Activated naive CD4-positive, alpha-beta T cell treated with anti-CD3 and anti-CD28 coated beads, Interleukin-2, amount 50 U/mL, for 72 hours (primary cell): ENCODE results near the gene MYRIP. TPM values are rescaled to one million over a fixed set of nuclear protein-coding genes. Genes with fewer than 3 reads are reported as not detected.
A peak's percentile ranks its signal among the peaks of the same experiment; 100 is the strongest.
"Not testable (repeated sequence)": the region's sequence is repeated elsewhere in the genome, so short reads cannot be mapped to it uniquely, and the experiment has no call there.

Experiments used
- ATAC-seq, 2 donors: fragments of 150-1000 bp; cut with Tn5 transposase; 2 replicates each; pipeline ENCODE4 v1.10.0; 2021; ENCODE audit warnings: mild to moderate bottlenecking in 2 of 2, moderate library complexity in 2 of 2
- DNase-seq, 2 donors: peaks; one replicate each; pipeline ENCODE4 v3.0.0; 2021 to 2022; ENCODE audit warnings: low spot score in 2 of 2
- H3K27ac Mint-ChIP-seq, 2 donors: one replicate each; pipeline ENCODE4 v1.8.0; 2022; ENCODE audit warnings: mild to moderate bottlenecking in 2 of 2, mixed read lengths in 2 of 2
- H3K36me3 Mint-ChIP-seq, 2 donors: one replicate each; pipeline ENCODE4 v1.8.0; 2022; ENCODE audit warnings: mixed read lengths in 2 of 2
- H3K9me3 Mint-ChIP-seq, 2 donors: one replicate each; pipeline ENCODE4 v1.8.0; 2022; ENCODE audit warnings: mixed read lengths in 2 of 2
- total RNA-seq, 2 donors: library from RNA; stranded (reverse); gene quantifications; one replicate each; pipeline ENCODE4 v1.2.3, GENCODE V29; 2022

Gene MYRIP
- total RNA-seq, 2 donors from 2014 or later = not detected

- no peaks in the 10 kb centered on the region for H3K9me3 Mint-ChIP-seq
- H3K27ac Mint-ChIP-seq = no peak overlapping the region
- DNase-seq (no peak), ATAC-seq (no peak)
- H3K36me3 Mint-ChIP-seq = no peaks in the 10 kb centered on the region
Measured at GRCh38 chr3:40254491-40254890, 445.1 kb downstream of the MYRIP start.

- no peak for ATAC-seq
- Mint-ChIP-seq H3K36me3 (no peaks in the 10 kb centered on the region), H3K9me3 (no peaks in the 10 kb centered on the region), H3K27ac (no peak overlapping the region)
- no peak for DNase-seq
Measured at GRCh38 chr3:40254891-40255290, 445.5 kb downstream of the MYRIP start.

GRCh38 chr3:40255532-40255931 is 446.1 kb downstream of the MYRIP start:
- Mint-ChIP-seq H3K27ac (no peak overlapping the region), H3K36me3 (no peaks in the 10 kb centered on the region), H3K9me3 (no peaks in the 10 kb centered on the region)
- no peak for DNase-seq
- no peak for ATAC-seq

DNA sequence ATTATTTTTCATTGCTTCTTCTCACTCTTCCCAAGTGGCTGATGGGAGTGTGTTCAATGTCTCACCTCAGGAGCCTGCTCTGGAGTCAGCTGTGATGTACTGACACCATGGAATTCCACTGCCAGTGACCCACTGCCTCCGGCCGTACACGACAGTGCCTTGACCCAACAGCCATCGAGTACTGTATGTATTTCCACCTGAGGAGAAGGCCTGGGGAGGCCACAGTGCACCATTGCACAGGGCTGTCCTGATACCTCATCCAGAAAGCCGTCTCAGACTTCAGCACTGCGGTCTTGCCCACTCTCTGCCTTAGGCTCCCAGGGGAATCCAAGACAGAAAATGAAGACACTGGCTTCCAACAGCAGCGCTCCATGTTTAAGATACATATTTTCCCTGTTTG is 448.7 kb downstream of the MYRIP start:
- Mint-ChIP-seq H3K36me3 (no peaks in the 10 kb centered on the region), H3K27ac (no peak overlapping the region), H3K9me3 (no peaks in the 10 kb centered on the region)
- no peak for DNase-seq
- no peak for ATAC-seq

GRCh38 chr3:40258555-40258954 is 449.1 kb downstream of the MYRIP start:
- ATAC-seq = peak in 1 of 2 donors; percentile 72

DNA sequence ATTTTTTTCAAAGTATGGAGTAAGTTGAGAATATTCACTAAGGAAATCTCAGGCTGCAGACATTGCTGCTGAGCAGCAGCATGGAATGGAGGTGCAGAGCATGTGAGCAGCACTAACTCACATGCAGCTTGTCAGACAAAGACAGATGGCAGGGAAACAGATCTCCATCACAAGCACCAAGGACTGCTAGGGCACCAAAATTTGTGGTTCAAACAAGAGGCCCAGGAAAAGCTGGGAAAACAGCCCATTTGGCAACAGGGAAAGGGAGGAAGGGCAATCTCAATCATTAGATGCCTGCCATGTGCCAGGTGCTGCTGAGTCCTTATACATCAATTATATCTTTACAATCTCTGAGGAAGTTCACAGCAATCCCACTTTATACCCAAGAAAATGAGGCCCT is 452.9 kb downstream of the MYRIP start:
- DNase-seq = no peak
- Mint-ChIP-seq H3K36me3 (no peaks in the 10 kb centered on the region), H3K9me3 (no peaks in the 10 kb centered on the region), H3K27ac (no peak overlapping the region)
- no peak for ATAC-seq

More at GRCh38 chr3:40258555-40258954, 449.1 kb downstream of the MYRIP start:
- H3K36me3 Mint-ChIP-seq = no peaks in the 10 kb centered on the region
- DNase-seq = no peak
- H3K27ac Mint-ChIP-seq = no peak overlapping the region
- H3K9me3 Mint-ChIP-seq = no peaks in the 10 kb centered on the region

- Mint-ChIP-seq H3K9me3 (no peaks in the 10 kb centered on the region), H3K27ac (no peak overlapping the region), H3K36me3 (no peaks in the 10 kb centered on the region)
- ATAC-seq (no peak), DNase-seq (no peak)
Measured at GRCh38 chr3:40264451-40264850, 455.0 kb downstream of the MYRIP start.

- Mint-ChIP-seq H3K36me3 (no peaks in the 10 kb centered on the region), H3K27ac (no peak overlapping the region), H3K9me3 (no peaks in the 10 kb centered on the region)
- ATAC-seq (no peak), DNase-seq (no peak)
Measured at GRCh38 chr3:40265181-40265580, 455.8 kb downstream of the MYRIP start.

GRCh38 chr3:40267937-40268724 is 458.7 kb downstream of the MYRIP start:
- no peaks in the 10 kb centered on the region for H3K9me3 Mint-ChIP-seq
- peaks cover 0 to 15% of the 10 kb centered on the region in 2 donors for H3K36me3 Mint-ChIP-seq
- ATAC-seq (no peak), DNase-seq (no peak)
- no peak overlapping the region for H3K27ac Mint-ChIP-seq

- H3K9me3 Mint-ChIP-seq = peaks cover under 1% of the 10 kb centered on the region in 2 donors
- ATAC-seq = no peak
- no peak for DNase-seq
- H3K36me3 Mint-ChIP-seq = peaks cover 0 to 17% of the 10 kb centered on the region in 2 donors
- no peak overlapping the region for H3K27ac Mint-ChIP-seq
Measured at GRCh38 chr3:40268802-40269524, 459.6 kb downstream of the MYRIP start.

DNA sequence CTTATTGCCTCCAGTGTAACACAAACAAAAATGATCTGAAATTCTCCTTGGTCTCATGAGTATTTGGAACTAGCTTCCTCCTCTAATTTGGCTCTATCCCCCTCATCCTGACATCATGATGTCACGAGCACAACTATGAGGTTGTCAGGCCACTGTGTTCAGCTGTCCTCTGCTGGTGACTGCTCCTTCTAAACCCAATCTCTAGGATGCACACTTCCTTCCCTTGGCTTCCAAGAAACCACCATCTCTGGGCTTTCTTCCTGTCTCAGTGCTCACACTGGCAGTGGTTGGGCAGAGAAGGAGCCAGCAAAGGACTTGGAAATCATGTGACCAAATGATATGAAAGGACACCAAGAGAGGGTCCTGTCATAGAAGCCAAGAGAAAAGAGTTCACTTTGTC is 469.4 kb downstream of the MYRIP start:
- DNase-seq (no peak), ATAC-seq (no peak)
- Mint-ChIP-seq H3K27ac (no peak overlapping the region), H3K36me3 (peaks cover 0 to 11% of the 10 kb centered on the region in 2 donors), H3K9me3 (peaks cover 4 to 5% of the 10 kb centered on the region in 2 donors)

DNA sequence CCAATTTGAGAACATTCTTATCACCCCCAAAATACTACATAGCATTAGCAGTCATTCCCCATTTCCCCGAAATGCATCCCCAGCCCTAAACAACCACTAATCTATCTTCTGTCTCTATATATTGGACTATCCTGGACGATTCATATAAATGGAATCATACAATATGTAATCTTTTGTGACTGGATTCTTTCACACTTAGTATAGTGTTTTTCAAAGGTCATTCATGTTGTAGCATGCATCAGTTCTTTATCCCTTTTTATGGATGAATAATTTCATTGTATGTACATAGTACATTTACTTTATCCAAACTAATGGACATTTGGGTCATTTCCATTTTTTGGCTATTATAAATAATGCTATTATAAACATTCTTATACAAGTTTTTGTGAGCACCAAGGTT is 472.6 kb downstream of the MYRIP start:
- no peak for DNase-seq
- no peak overlapping the region for H3K27ac Mint-ChIP-seq
- peaks cover 0 to 5% of the 10 kb centered on the region in 2 donors for H3K9me3 Mint-ChIP-seq
- no peaks in the 10 kb centered on the region for H3K36me3 Mint-ChIP-seq
- no peak for ATAC-seq

GRCh38 chr3:40283057-40283456 is 473.6 kb downstream of the MYRIP start:
- not testable (repeated sequence) for DNase-seq, ATAC-seq, H3K27ac Mint-ChIP-seq, H3K36me3 Mint-ChIP-seq, H3K9me3 Mint-ChIP-seq

GRCh38 chr3:40287248-40287647 is 477.8 kb downstream of the MYRIP start:
- no peak overlapping the region for H3K27ac Mint-ChIP-seq
- peaks cover 0 to 5% of the 10 kb centered on the region in 2 donors for H3K9me3 Mint-ChIP-seq
- H3K36me3 Mint-ChIP-seq = peaks cover 12 to 25% of the 10 kb centered on the region in 2 donors
- ATAC-seq (peak in 1 of 2 donors; percentile 26), DNase-seq (no peak)

DNA sequence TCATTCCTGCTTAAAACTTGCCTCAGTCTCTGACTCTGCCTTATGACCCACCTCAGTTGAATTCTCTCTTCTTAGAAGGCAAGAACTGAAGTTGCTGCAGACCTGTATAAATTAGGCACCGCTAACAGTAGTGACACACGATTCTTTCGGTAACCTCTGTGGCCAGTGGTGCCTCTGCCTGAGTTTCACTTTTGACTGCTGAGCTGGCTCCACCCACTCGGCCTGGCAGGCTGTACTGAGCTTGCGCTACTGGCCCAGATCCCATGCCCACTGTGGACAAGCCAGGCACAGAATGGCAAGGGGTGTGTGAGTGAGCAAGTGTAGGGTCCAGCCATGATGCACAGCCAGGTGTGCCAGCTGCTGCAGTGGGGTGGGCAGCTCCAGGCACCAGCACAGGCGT is 481.0 kb downstream of the MYRIP start:
- H3K36me3 Mint-ChIP-seq = peaks cover 12 to 30% of the 10 kb centered on the region in 2 donors
- no peak overlapping the region for H3K27ac Mint-ChIP-seq
- DNase-seq (no peak), ATAC-seq (peak in 1 of 2 donors; percentile 53)
- peaks cover 0 to 5% of the 10 kb centered on the region in 2 donors for H3K9me3 Mint-ChIP-seq

- Mint-ChIP-seq H3K9me3 (no peaks in the 10 kb centered on the region), H3K27ac (no peak overlapping the region), H3K36me3 (peaks cover 12 to 30% of the 10 kb centered on the region in 2 donors)
- DNase-seq = no peak
- ATAC-seq = no peak
Measured at GRCh38 chr3:40291471-40291870, 482.1 kb downstream of the MYRIP start.

DNA sequence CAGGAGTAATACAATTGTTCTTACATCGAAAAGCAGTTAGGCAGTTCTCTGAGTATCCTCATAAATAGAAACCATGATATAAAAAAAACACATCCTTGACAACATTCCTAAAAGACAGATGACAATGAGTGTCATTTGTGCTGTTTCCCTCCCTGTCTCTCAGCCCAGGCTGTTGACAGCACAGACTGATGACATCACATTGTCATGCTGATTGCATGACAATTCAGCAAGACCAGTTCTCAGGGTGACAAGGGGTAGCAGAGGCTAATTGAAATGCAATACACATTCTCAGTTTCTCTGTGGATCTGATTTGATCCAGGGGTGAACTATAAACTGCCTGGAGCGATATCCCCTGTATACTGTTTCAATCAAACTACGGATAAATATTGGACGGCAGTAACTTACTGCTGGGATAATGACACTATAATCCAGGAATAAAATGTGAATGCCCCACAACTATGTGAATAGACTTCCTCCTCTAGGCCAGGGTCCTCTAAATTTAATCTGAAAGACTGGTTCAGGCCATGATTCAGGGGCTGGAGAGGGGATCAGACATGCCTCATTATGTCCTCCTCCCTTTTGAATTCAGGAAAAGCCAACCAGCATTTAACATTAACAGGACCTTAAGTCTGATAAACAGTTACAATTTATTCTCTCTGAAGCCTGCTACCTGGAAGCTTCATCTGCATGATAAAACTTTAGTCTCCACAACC is 483.4 kb downstream of the MYRIP start:
- DNase-seq = no peak
- Mint-ChIP-seq H3K9me3 (no peaks in the 10 kb centered on the region), H3K36me3 (peaks cover 12 to 30% of the 10 kb centered on the region in 2 donors), H3K27ac (no peak overlapping the region)
- no peak for ATAC-seq
